ENCODE measurements around the gene HEXIM1.

- TF ChIP-seq CTCF (IDR thresholded peaks at IDR 0.05) = no peak
- TF ChIP-seq POLR2A (IDR thresholded peaks at IDR 0.05) = no peak
- no peak for TF ChIP-seq EP300 (IDR thresholded peaks at IDR 0.05)
- no peak for TF ChIP-seq POLR2AphosphoS5 (IDR thresholded peaks at IDR 0.05)
These were observed 38.6 kb downstream of the HEXIM1 start for GRCh38 chr17:45186801-45187354.

Data from gastroesophageal sphincter (tissue), 3 donors.